K562 (cell line): ENCODE measurements around the gene KPNB1. TPM values are rescaled to one million over a fixed set of nuclear protein-coding genes. Genes with fewer than 3 reads are reported as not detected.

Experiments used
- E2F5 ChIP-seq: sonication (generic); formaldehyde crosslinking; IDR thresholded peaks from 2 replicates; pipeline ENCODE4 v1.8.0; 2022; ENCODE audit warnings: mild to moderate bottlenecking, missing genetic modification reagents
- GTF2E2 ChIP-seq: fragments of 200-800 bp; sonication (Bioruptor generic); IDR thresholded peaks from 2 replicates; pipeline ENCODE4 v1.6.1; 2016; ENCODE audit warnings: missing genetic modification characterization, missing compliant biosample characterization
- HDAC3 ChIP-seq: fragments of 450-650 bp; IDR thresholded peaks from 2 replicates; pipeline ENCODE4 v1.6.1; 2018; ENCODE audit warnings: borderline replicate concordance, mild to moderate bottlenecking, moderate library complexity; ENCODE audit not compliant: partially characterized antibody
- MTF1 ChIP-seq: fragments of 250-450 bp; sonication (Bioruptor Pico); IDR thresholded peaks from 2 replicates; pipeline ENCODE4 v1.9.0; 2021; ENCODE audit warnings: moderate library complexity, mild to moderate bottlenecking, inconsistent platforms, borderline replicate concordance
- NONO ChIP-seq, 2 experiments: fragments of 200-400 bp in 1 of 2; fragments of 450-650 bp in 1 of 2; formaldehyde crosslinking in 1 of 2; IDR thresholded peaks; 2 replicates each; pipeline ENCODE4 v1.6.1; 2017; ENCODE audit warnings: low read depth in 2 of 2, mild to moderate bottlenecking in 2 of 2, moderate library complexity in 2 of 2, low read length in 1 of 2
- PREB ChIP-seq: sonication (generic); formaldehyde crosslinking; IDR thresholded peaks from 2 replicates; pipeline ENCODE4 v1.8.1; 2023; ENCODE audit warnings: mild to moderate bottlenecking, missing genetic modification reagents
- RB1 ChIP-seq: fragments of 450-650 bp; IDR thresholded peaks from 2 replicates; pipeline ENCODE4 v1.6.1; 2017; ENCODE audit warnings: low read depth, mild to moderate bottlenecking
- SNRNP70 ChIP-seq: fragments of 200-400 bp; formaldehyde crosslinking; optimal IDR thresholded peaks from 2 replicates; pipeline ENCODE3; 2017; ENCODE audit warnings: low read depth, low read length
- U2AF2 ChIP-seq: fragments of 200-400 bp; formaldehyde crosslinking; optimal IDR thresholded peaks from 2 replicates; pipeline ENCODE3; 2017; ENCODE audit warnings: low read depth, mild to moderate bottlenecking, low read length
- YY1 ChIP-seq, 3 experiments: IDR thresholded peaks; 2 replicates each; pipeline ENCODE4 v1.6.1; 2011; ENCODE audit warnings: low read length in 2 of 3, mild to moderate bottlenecking in 2 of 3, moderate library complexity in 2 of 3, borderline replicate concordance in 1 of 3, control low read depth in 1 of 3, low read depth in 1 of 3; ENCODE audit not compliant: insufficient read depth in 3 of 3, insufficient replicate concordance in 2 of 3, control insufficient read depth in 1 of 3, insufficient read length in 1 of 3; ENCODE audit errors: extremely low read depth in 1 of 3
- ZNF75A ChIP-seq: fragments of 450-650 bp; formaldehyde crosslinking; IDR thresholded peaks from 2 replicates; pipeline ENCODE4 v1.4.0; 2020; ENCODE audit warnings: mild to moderate bottlenecking
- polyA plus RNA-seq, 8 experiments: library from polyadenylated mRNA; depleted of rRNA in 4 of 8; stranded (reverse) in 5 of 8; unstranded in 3 of 8; fragments of >200 nt; fragmentation: Nextera tagmentation in 2 of 8; fragmentation: Illumina TruSeq in 1 of 8; extraction: Ambion mirVana in 2 of 8; extraction: Trizol in 1 of 8; gene quantifications; 2 replicates each; pipeline versions ENCODE4 v1.2.1 to v1.2.3, GENCODE V29; 2011 to 2014; ENCODE audit warnings: inconsistent platforms in 1 of 8, missing spikeins in 1 of 8
- total RNA-seq, 7 experiments: library from RNA; depleted of rRNA in 6 of 7; stranded (reverse); fragments of >200 nt in 6 of 7; fragmentation: Illumina TruSeq in 2 of 7; extraction: Trizol in 2 of 7; gene quantifications; 2 replicates each; pipeline versions ENCODE4 v1.2.1 to v1.2.3, GENCODE V29; 2011 to 2021; ENCODE audit warnings: low replicate concordance in 1 of 7
- TF ChIP-seq, protein P1 (sequence below): fragments of 450-650 bp; IDR thresholded peaks from 2 replicates; pipeline ENCODE4 v1.6.1; 2017; ENCODE audit warnings: antibody characterized with exemption, mild to moderate bottlenecking
- TF ChIP-seq, protein P2 (sequence below): sonication (generic); formaldehyde crosslinking; IDR thresholded peaks from 2 replicates; pipeline ENCODE4 v1.5.0; 2020; ENCODE audit warnings: missing genetic modification reagents
- TF ChIP-seq, protein P3 (sequence below): fragments of 250-450 bp; sonication (Bioruptor Pico); IDR thresholded peaks from 2 replicates; pipeline ENCODE4 v1.8.0; 2021; ENCODE audit warnings: moderate library complexity, mild to moderate bottlenecking, inconsistent platforms
- TF ChIP-seq, protein P4 (sequence below): fragments of 450-650 bp; IDR thresholded peaks from 2 replicates; pipeline ENCODE4 v1.6.1; 2016; ENCODE audit warnings: mild to moderate bottlenecking

The KPNB1 gene
- total and polyA plus RNA-seq, 9 of the 15 experiments (the other 6 are each of a cell fraction or from before 2014, with no cell fraction given): 154 to 622 (median 354) TPM

GRCh38 chr17:47650525-47651522 lies 1.1 kb downstream of the KPNB1 start (continued):
- TF ChIP-seq, protein P1, sequence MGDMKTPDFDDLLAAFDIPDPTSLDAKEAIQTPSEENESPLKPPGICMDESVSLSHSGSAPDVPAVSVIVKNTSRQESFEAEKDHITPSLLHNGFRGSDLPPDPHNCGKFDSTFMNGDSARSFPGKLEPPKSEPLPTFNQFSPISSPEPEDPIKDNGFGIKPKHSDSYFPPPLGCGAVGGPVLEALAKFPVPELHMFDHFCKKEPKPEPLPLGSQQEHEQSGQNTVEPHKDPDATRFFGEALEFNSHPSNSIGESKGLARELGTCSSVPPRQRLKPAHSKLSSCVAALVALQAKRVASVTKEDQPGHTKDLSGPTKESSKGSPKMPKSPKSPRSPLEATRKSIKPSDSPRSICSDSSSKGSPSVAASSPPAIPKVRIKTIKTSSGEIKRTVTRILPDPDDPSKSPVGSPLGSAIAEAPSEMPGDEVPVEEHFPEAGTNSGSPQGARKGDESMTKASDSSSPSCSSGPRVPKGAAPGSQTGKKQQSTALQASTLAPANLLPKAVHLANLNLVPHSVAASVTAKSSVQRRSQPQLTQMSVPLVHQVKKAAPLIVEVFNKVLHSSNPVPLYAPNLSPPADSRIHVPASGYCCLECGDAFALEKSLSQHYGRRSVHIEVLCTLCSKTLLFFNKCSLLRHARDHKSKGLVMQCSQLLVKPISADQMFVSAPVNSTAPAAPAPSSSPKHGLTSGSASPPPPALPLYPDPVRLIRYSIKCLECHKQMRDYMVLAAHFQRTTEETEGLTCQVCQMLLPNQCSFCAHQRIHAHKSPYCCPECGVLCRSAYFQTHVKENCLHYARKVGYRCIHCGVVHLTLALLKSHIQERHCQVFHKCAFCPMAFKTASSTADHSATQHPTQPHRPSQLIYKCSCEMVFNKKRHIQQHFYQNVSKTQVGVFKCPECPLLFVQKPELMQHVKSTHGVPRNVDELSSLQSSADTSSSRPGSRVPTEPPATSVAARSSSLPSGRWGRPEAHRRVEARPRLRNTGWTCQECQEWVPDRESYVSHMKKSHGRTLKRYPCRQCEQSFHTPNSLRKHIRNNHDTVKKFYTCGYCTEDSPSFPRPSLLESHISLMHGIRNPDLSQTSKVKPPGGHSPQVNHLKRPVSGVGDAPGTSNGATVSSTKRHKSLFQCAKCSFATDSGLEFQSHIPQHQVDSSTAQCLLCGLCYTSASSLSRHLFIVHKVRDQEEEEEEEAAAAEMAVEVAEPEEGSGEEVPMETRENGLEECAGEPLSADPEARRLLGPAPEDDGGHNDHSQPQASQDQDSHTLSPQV: no peak
- TF ChIP-seq MTF1 (CRISPR knock-in tag) (no peak), HDAC3 (no peak), YY1 (IDR thresholded peaks at IDR 0.05; ENCODE audit: borderline replicate concordance in 1 of 3, control insufficient read depth in 1 of 3, extremely low read depth in 1 of 3, insufficient read depth in 3 of 3, insufficient read length in 1 of 3, insufficient replicate concordance in 2 of 3, low read depth in 1 of 3, low read length in 2 of 3) (peak in 2 of 3 experiments; percentile 6 to 64), RB1 (peak; percentile 70; the same call in 1 of the 2 replicates), U2AF2 (no peak), E2F5 (no peak), SNRNP70 (no peak), ZNF75A (CRISPR knock-in tag) (no peak), GTF2E2 (no peak), NONO (IDR thresholded peaks at IDR 0.05; ENCODE audit: low read depth in 2 of 2, low read length in 1 of 2) (no peak), PREB (CRISPR knock-in tag) (no peak)
- TF ChIP-seq, protein P2, sequence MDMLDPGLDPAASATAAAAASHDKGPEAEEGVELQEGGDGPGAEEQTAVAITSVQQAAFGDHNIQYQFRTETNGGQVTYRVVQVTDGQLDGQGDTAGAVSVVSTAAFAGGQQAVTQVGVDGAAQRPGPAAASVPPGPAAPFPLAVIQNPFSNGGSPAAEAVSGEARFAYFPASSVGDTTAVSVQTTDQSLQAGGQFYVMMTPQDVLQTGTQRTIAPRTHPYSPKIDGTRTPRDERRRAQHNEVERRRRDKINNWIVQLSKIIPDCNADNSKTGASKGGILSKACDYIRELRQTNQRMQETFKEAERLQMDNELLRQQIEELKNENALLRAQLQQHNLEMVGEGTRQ: no peak
- TF ChIP-seq, protein P3, sequence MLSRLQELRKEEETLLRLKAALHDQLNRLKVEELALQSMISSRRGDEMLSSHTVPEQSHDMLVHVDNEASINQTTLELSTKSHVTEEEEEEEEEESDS (CRISPR knock-in tag): no peak
- TF ChIP-seq, protein P4, sequence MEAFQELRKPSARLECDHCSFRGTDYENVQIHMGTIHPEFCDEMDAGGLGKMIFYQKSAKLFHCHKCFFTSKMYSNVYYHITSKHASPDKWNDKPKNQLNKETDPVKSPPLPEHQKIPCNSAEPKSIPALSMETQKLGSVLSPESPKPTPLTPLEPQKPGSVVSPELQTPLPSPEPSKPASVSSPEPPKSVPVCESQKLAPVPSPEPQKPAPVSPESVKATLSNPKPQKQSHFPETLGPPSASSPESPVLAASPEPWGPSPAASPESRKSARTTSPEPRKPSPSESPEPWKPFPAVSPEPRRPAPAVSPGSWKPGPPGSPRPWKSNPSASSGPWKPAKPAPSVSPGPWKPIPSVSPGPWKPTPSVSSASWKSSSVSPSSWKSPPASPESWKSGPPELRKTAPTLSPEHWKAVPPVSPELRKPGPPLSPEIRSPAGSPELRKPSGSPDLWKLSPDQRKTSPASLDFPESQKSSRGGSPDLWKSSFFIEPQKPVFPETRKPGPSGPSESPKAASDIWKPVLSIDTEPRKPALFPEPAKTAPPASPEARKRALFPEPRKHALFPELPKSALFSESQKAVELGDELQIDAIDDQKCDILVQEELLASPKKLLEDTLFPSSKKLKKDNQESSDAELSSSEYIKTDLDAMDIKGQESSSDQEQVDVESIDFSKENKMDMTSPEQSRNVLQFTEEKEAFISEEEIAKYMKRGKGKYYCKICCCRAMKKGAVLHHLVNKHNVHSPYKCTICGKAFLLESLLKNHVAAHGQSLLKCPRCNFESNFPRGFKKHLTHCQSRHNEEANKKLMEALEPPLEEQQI: no peak
